ENCODE results near the gene PMEL. TPM values are rescaled to one million over a fixed set of nuclear protein-coding genes. Genes with fewer than 3 reads are reported as not detected.

The PMEL gene
- total RNA-seq, 2 donors from 2014 or later = 0.67 to 1.1 TPM

DNA sequence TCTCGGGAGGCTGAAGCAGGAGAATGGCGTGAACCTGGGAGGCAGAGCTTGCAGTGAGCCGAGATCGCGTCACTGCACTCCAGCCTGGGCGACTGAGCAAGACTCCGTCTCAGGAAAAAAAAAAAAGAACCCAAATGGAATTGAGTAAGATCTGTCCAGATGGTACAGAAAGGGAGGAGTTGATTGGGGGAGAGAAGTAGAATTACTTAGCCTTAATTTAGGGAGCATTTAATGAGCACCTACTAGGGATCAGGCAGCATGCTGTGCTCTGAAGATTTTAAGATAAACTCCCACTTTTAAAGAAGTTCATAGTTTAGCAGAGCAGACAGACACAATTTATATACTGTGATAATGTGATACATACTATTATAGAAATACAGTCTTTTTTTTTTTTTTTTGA is 12.6 kb upstream of the PMEL start:
- Histone ChIP-seq H3K27me3 (no peaks in the 10 kb centered on the region), H3K4me3 (no peak overlapping the region), H3K36me3 (peaks cover 3% of the 10 kb centered on the region), H3K4me1 (peaks cover 0 to 21% of the 10 kb centered on the region in 2 donors), H3K27ac (no peak overlapping the region), H3K9me3 (no peaks in the 10 kb centered on the region)
- no peak for TF ChIP-seq CTCF (IDR thresholded peaks at IDR 0.05)
- DNase-seq (ENCODE audit: low spot score) = no peak

GRCh38 chr12:55974308-55974730 is 8.5 kb upstream of the PMEL start:
- Histone ChIP-seq H3K9me3 (no peaks in the 10 kb centered on the region), H3K36me3 (no peaks in the 10 kb centered on the region), H3K4me1 (peaks cover 0 to 27% of the 10 kb centered on the region in 2 donors), H3K27me3 (no peaks in the 10 kb centered on the region), H3K27ac (peak overlapping the region; percentile 95), H3K4me3 (peak overlapping the region; percentile 94 to 96)
- TF ChIP-seq CTCF (IDR thresholded peaks at IDR 0.05) = no peak
- peak; percentile 69 for DNase-seq (ENCODE audit: low spot score)

DNA sequence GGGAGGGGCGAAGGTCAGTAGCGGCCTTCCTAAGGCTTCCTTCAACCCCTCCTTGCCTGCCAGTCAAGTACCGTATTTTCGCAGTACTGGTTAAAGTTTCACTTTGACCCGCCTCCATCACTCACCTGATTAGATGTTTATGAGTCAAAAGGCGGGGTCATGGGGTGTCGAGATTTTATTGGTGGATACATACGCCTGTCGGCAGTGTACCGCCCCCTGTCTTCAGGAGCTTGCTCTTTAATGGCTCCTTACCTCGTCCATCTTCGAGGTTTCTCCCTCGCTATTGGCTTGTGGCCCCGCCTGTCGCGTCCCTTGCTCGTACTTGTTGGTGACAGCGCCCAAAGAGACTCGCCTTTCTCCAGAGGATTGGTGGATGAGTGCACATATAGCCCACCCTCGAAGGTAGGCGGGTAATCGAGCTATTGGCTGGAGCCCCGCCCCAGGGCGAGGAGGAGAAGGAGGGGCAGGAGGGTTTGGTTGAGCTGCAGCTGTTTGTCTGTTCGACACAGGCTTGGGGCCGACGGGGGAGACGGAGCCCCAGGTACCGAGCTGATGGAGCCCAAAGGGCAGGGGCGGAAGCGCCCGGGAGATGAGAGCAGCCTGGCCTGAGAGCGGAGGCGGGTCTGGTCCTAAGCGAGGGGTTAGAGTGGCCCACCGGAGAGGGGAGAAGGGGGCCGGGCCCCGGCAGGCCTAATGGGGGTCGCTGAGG is 7.9 kb upstream of the PMEL start, which contains the start of gene RAB5B:
RAB5B (plus strand) TSS at position 480 of the 709 bp plus-strand sequence. CDS start 12,883 bp downstream, outside the sequence.
- Histone ChIP-seq H3K27ac (peak within 1 kb of the TSS; percentile 95), H3K27me3 (no peaks in the 10 kb centered on the region), H3K36me3 (no peaks in the 10 kb centered on the region), H3K9me3 (no peaks in the 10 kb centered on the region), H3K4me1 (peaks cover 0 to 27% of the 10 kb centered on the region in 2 donors), H3K4me3 (peak within 1 kb of the TSS; percentile 94 to 96)
- TF ChIP-seq CTCF (IDR thresholded peaks at IDR 0.05) = no peak
- DNase-seq (ENCODE audit: low spot score) = peak; percentile 100

DNA sequence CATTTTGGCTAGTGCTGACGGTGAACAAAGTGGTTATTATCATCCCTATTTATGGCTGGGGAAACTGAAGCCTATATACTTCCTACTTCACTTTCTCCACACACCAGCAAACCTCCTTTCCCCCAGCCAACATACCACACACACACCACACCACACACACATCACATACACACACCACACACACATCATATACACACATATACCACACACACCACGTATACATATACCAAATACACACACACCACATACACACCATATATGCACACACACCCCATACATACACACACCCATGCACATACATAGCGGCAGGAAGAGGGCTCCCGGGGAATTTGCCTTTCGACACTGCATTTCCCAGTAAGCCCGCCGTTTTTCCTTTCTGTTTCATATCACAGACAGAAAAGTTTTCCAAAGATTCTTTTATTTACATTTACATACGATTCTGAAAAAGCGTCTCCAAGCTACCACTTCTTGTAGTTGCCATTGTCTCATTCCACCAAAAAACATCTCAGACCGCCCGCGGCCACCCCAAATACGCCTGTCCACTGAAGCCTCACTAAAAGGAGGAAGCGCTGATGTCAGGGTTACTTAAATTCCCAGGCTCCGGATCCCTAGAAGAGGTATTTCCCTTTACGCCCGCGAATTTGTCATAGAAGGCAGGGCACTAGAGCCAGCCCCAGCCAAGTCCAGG is 7.2 kb upstream of the PMEL start:
- Histone ChIP-seq H3K27me3 (no peaks in the 10 kb centered on the region), H3K27ac (peak overlapping the region; percentile 93 to 95), H3K9me3 (no peaks in the 10 kb centered on the region), H3K4me3 (peak overlapping the region; percentile 61 to 66), H3K36me3 (no peaks in the 10 kb centered on the region), H3K4me1 (peaks cover 0 to 27% of the 10 kb centered on the region in 2 donors)
- DNase-seq (ENCODE audit: low spot score) = no peak
- no peak for TF ChIP-seq CTCF (IDR thresholded peaks at IDR 0.05)

DNA sequence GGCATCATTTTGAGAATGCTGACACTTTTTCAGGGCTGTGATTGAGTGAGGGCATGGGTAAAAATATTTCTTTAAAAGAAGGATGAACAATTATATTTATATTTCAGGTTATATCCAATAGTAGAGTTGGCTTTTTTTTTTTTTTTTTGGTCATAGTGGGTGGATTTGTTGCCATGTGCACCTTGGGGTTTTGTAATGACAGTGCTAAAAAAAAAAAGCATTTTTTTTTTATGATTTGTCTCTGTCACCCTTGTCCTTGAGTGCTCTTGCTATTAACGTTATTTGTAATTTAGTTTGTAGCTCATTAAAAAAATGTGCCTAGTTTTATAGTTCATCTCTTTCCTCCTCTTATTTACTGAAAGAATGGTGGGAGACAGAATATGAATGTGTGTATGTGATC is 6.6 kb upstream of the PMEL start:
- no peak for DNase-seq (ENCODE audit: low spot score)
- H3K27ac ChIP-seq = peak overlapping the region; percentile 93 to 95

More for the DNA sequence above, 6.6 kb upstream of the PMEL start:
- Histone ChIP-seq H3K4me3 (peak overlapping the region; percentile 61 to 66), H3K4me1 (peaks cover 0 to 32% of the 10 kb centered on the region in 2 donors), H3K27me3 (no peaks in the 10 kb centered on the region), H3K9me3 (no peaks in the 10 kb centered on the region), H3K36me3 (no peaks in the 10 kb centered on the region)
- TF ChIP-seq CTCF (IDR thresholded peaks at IDR 0.05) = no peak

Measured in right atrium auricular region (tissue), 2 donors.